ENCODE data around the gene RTP2. TPM values are rescaled to one million over a fixed set of nuclear protein-coding genes. Genes with fewer than 3 reads are reported as not detected.

Gene RTP2
- total RNA-seq, 1 donor from 2014 or later, result not detected

DNA sequence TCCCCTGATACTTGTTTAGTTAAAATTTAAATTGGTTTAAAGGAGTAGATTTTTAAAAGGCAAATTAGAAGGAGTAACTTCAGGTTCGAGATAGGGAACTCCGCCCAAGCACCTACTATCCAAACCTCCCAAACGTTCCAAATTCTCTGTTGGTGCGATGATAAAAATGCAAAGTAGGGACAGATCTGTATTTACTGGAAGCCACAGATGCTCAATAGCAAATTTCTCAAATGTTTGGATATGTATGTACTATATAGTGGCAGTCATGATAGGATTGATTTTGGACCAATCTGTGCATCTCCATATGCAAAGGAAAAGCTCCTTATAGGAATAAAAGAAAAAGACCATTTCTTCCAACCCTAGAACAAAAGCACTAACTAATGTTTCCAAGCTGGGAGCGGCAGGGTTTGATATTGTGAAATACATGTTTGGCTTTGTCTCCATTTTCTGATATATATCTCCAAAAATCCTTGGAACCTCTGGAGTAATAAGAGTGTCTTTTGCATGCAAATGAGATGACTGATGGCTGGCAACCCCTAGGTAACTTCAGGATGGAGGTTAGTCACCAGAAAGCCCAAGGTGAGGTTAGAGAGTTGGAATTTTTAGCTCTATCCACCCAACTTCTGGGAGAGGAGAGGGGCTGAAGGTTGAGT is 15.6 kb downstream of the RTP2 start:
- Mint-ChIP-seq H3K9me3 (ENCODE audit: unreplicated experiment) (peaks cover 13% of the 10 kb centered on the region), H3K4me1 (ENCODE audit: low read depth, unreplicated experiment) (no peaks in the 10 kb centered on the region), H3K4me3 (ENCODE audit: unreplicated experiment) (no peak overlapping the region), H3K27me3 (ENCODE audit: low read depth, unreplicated experiment) (peaks cover 13% of the 10 kb centered on the region), H3K27ac (ENCODE audit: unreplicated experiment) (no peak overlapping the region), H3K36me3 (ENCODE audit: low read depth, unreplicated experiment) (no peaks in the 10 kb centered on the region)
- no peaks in the 10 kb centered on the region for H3K79me2 ChIP-seq (ENCODE audit: insufficient read depth, low read length)
- DNase-seq (ENCODE audit: low read depth) (no peak), FAIRE-seq (peak; percentile 20)
- H3K9me3 ChIP-seq (ENCODE audit: insufficient read depth, low read depth, low read length), result peaks cover 2% of the 10 kb centered on the region
- no peaks in the 10 kb centered on the region for H4K20me1 ChIP-seq (ENCODE audit: insufficient read depth, low read length)
- TF ChIP-seq EZH2 (IDR thresholded peaks at IDR 0.05; ENCODE audit: insufficient read depth, low read length) (no peak), CTCF (IDR thresholded peaks at IDR 0.05; ENCODE audit: insufficient read depth, low read depth, low read length) (no peak)
- no peaks in the 10 kb centered on the region for H3K36me3 ChIP-seq (ENCODE audit: insufficient read depth, low read length)
- peaks cover 14% of the 10 kb centered on the region for H3K27me3 ChIP-seq (ENCODE audit: insufficient read depth, low read length)
- no peak overlapping the region for H3K27ac ChIP-seq (ENCODE audit: low read depth, low read length)
- H3K4me1 ChIP-seq (ENCODE audit: insufficient read depth, low read length), result no peaks in the 10 kb centered on the region
- H3K4me2 ChIP-seq (ENCODE audit: low read length), result no peak overlapping the region
- H2AFZ ChIP-seq (ENCODE audit: low read depth, low read length), result no peak overlapping the region
- H3K9ac ChIP-seq (ENCODE audit: low read length), result no peak overlapping the region
- H3K4me3 ChIP-seq (ENCODE audit: insufficient read depth, low read depth, low read length), result no peak overlapping the region

DNA sequence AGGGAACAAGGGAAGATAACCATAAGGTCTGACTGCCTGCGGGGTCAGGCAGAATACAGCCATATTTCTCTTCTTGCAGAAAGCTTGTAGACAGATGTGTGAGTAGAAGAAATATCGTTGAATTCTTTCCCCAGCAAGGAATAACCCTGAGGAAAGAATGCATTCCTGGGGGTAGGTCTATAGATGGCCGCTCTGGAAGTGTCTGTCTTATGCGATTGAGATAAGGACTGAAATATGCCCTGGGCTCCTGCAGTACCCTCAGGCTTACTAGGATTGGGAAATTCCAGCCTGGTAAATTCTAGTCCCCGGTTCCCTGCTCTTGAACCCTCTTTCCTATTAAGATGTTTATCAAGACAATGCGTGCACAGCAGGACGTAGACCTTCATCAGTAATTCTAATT is 16.4 kb downstream of the RTP2 start:
- Histone ChIP-seq H4K20me1 (ENCODE audit: insufficient read depth, low read length) (no peaks in the 10 kb centered on the region), H3K9ac (ENCODE audit: low read length) (no peak overlapping the region), H2AFZ (ENCODE audit: low read depth, low read length) (no peak overlapping the region), H3K4me1 (ENCODE audit: insufficient read depth, low read length) (no peaks in the 10 kb centered on the region), H3K9me3 (ENCODE audit: insufficient read depth, low read depth, low read length) (peaks cover 2% of the 10 kb centered on the region), H3K4me2 (ENCODE audit: low read length) (no peak overlapping the region), H3K79me2 (ENCODE audit: insufficient read depth, low read length) (no peaks in the 10 kb centered on the region), H3K36me3 (ENCODE audit: insufficient read depth, low read length) (no peaks in the 10 kb centered on the region), H3K27me3 (ENCODE audit: insufficient read depth, low read length) (peaks cover 20% of the 10 kb centered on the region), H3K4me3 (ENCODE audit: insufficient read depth, low read depth, low read length) (no peak overlapping the region), H3K27ac (ENCODE audit: low read depth, low read length) (no peak overlapping the region)
- Mint-ChIP-seq H3K27ac (ENCODE audit: unreplicated experiment) (no peak overlapping the region), H3K36me3 (ENCODE audit: low read depth, unreplicated experiment) (no peaks in the 10 kb centered on the region), H3K27me3 (ENCODE audit: low read depth, unreplicated experiment) (peaks cover 6% of the 10 kb centered on the region), H3K4me1 (ENCODE audit: low read depth, unreplicated experiment) (no peaks in the 10 kb centered on the region), H3K4me3 (ENCODE audit: unreplicated experiment) (no peak overlapping the region), H3K9me3 (ENCODE audit: unreplicated experiment) (peaks cover 13% of the 10 kb centered on the region)
- FAIRE-seq (no peak), DNase-seq (ENCODE audit: low read depth) (no peak)
- TF ChIP-seq CTCF (IDR thresholded peaks at IDR 0.05; ENCODE audit: insufficient read depth, low read depth, low read length), result no peak
- TF ChIP-seq EZH2 (IDR thresholded peaks at IDR 0.05; ENCODE audit: insufficient read depth, low read length), result no peak

DNA sequence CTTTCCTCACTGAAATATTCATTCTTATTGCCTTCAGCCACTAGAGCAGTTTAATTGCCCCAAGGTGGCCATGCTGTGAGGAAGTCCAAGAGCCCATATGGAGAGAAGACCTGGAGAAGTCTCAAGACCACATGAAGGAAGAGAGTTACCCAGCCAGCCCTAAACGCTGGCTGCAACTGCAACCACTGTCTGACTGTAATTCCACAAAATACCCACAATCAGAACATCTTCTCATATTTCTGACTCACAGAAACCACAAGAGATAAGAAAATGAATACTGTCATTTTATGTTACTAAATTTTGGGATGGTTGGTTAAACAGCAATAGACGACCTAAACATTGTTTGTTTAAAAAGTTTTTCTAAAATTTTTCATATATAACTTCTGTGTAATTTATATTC is 17.5 kb downstream of the RTP2 start:
- H3K9me3 ChIP-seq (ENCODE audit: insufficient read depth, low read depth, low read length), result peaks cover 2% of the 10 kb centered on the region
- H3K79me2 ChIP-seq (ENCODE audit: insufficient read depth, low read length), result no peaks in the 10 kb centered on the region
- Mint-ChIP-seq H3K27ac (ENCODE audit: unreplicated experiment) (no peak overlapping the region), H3K36me3 (ENCODE audit: low read depth, unreplicated experiment) (no peaks in the 10 kb centered on the region), H3K4me3 (ENCODE audit: unreplicated experiment) (no peak overlapping the region), H3K27me3 (ENCODE audit: low read depth, unreplicated experiment) (peaks cover 6% of the 10 kb centered on the region), H3K4me1 (ENCODE audit: low read depth, unreplicated experiment) (no peaks in the 10 kb centered on the region), H3K9me3 (ENCODE audit: unreplicated experiment) (peaks cover 13% of the 10 kb centered on the region)
- H3K27ac ChIP-seq (ENCODE audit: low read depth, low read length), result no peak overlapping the region
- FAIRE-seq, result no peak
- no peak overlapping the region for H2AFZ ChIP-seq (ENCODE audit: low read depth, low read length)
- H3K4me1 ChIP-seq (ENCODE audit: insufficient read depth, low read length), result no peaks in the 10 kb centered on the region
- no peaks in the 10 kb centered on the region for H4K20me1 ChIP-seq (ENCODE audit: insufficient read depth, low read length)
- no peaks in the 10 kb centered on the region for H3K36me3 ChIP-seq (ENCODE audit: insufficient read depth, low read length)
- H3K27me3 ChIP-seq (ENCODE audit: insufficient read depth, low read length), result peaks cover 21% of the 10 kb centered on the region
- TF ChIP-seq CTCF (IDR thresholded peaks at IDR 0.05; ENCODE audit: insufficient read depth, low read depth, low read length), result no peak
- no peak for TF ChIP-seq EZH2 (IDR thresholded peaks at IDR 0.05; ENCODE audit: insufficient read depth, low read length)
- no peak overlapping the region for H3K9ac ChIP-seq (ENCODE audit: low read length)
- DNase-seq (ENCODE audit: low read depth), result peak; percentile 72
- H3K4me3 ChIP-seq (ENCODE audit: insufficient read depth, low read depth, low read length), result no peak overlapping the region
- no peak overlapping the region for H3K4me2 ChIP-seq (ENCODE audit: low read length)
